ENCODE data around the gene WDR81. TPM values are rescaled to one million over a fixed set of nuclear protein-coding genes. Genes with fewer than 3 reads are reported as not detected.

The WDR81 gene
- total RNA-seq, 1 experiment from 2014 or later, result 19.4 TPM

GRCh38 chr17:1786708-1787107, 62.2 kb downstream of the WDR81 start:
- CTCF ChIA-PET, result no interaction called here
- DNase-seq (ENCODE audit: low spot score), result no peak
- peaks cover 32% of the 10 kb centered on the region for H3K36me3 ChIP-seq (ENCODE audit: insufficient read depth, low read length, poor library complexity, severe bottlenecking)
- H3K27ac ChIP-seq (ENCODE audit: low read depth, low read length, poor library complexity, severe bottlenecking), result no peak overlapping the region
- no peaks in the 10 kb centered on the region for H3K9me3 ChIP-seq (ENCODE audit: low read depth, low read length, poor library complexity, severe bottlenecking)
- POLR2A ChIA-PET (ENCODE audit: low non-redundant PET), result no interaction called here
- TF ChIP-seq CTCF (conservative IDR thresholded peaks at IDR 0.05; ENCODE audit: low read depth, low read length) (no peak), EZH2 (IDR thresholded peaks at IDR 0.05; ENCODE audit: borderline replicate concordance, low read depth, low read length, poor library complexity, severe bottlenecking) (no peak)
- H3K4me1 ChIP-seq (ENCODE audit: insufficient read depth, low read length, poor library complexity, severe bottlenecking), result peaks cover 18% of the 10 kb centered on the region
- no peak overlapping the region for H3K4me3 ChIP-seq (ENCODE audit: low read depth, low read length, poor library complexity, severe bottlenecking)
- intact Hi-C loops (cut with micrococcal nuclease; ENCODE audit: unreplicated experiment), result no loop called here
- no peaks in the 10 kb centered on the region for H3K27me3 ChIP-seq (replicated peaks; ENCODE audit: insufficient read depth, low read depth, low read length, poor library complexity)
- no TSS peak for BruUV-seq (replicated peaks)

GRCh38 chr17:1787301-1787902, 62.9 kb downstream of the WDR81 start:
- DNase-seq (ENCODE audit: low spot score), result no peak
- H3K9me3 ChIP-seq (ENCODE audit: low read depth, low read length, poor library complexity, severe bottlenecking), result no peaks in the 10 kb centered on the region
- no peaks in the 10 kb centered on the region for H3K27me3 ChIP-seq (replicated peaks; ENCODE audit: insufficient read depth, low read depth, low read length, poor library complexity)
- H3K27ac ChIP-seq (ENCODE audit: low read depth, low read length, poor library complexity, severe bottlenecking), result no peak overlapping the region
- no TSS peak for BruUV-seq (replicated peaks)
- peaks cover 28% of the 10 kb centered on the region for H3K36me3 ChIP-seq (ENCODE audit: insufficient read depth, low read length, poor library complexity, severe bottlenecking)
- H3K4me3 ChIP-seq (ENCODE audit: low read depth, low read length, poor library complexity, severe bottlenecking), result no peak overlapping the region
- CTCF ChIA-PET, result no interaction called here
- no peak for TF ChIP-seq EZH2 (IDR thresholded peaks at IDR 0.05; ENCODE audit: borderline replicate concordance, low read depth, low read length, poor library complexity, severe bottlenecking)
- no peak for TF ChIP-seq CTCF (conservative IDR thresholded peaks at IDR 0.05; ENCODE audit: low read depth, low read length)
- POLR2A ChIA-PET (ENCODE audit: low non-redundant PET), result no interaction called here
- peaks cover 23% of the 10 kb centered on the region for H3K4me1 ChIP-seq (ENCODE audit: insufficient read depth, low read length, poor library complexity, severe bottlenecking)
- intact Hi-C loops (cut with micrococcal nuclease; ENCODE audit: unreplicated experiment), result no loop called here

Other genes starting within 250 kb of the WDR81 start
- gene MYO1C, start 232.0 kb upstream of the WDR81 start, total RNA-seq (2021), result 101 and 103 TPM in 2 replicates
- gene INPP5K, start 208.1 kb upstream of the WDR81 start, total RNA-seq (2021), result 26.2 and 27.5 TPM in 2 replicates
- gene PITPNA, start 161.9 kb upstream of the WDR81 start, total RNA-seq (2021), result 75.7 and 93.1 TPM in 2 replicates
- 0.06 and 1.2 TPM in 2 replicates for gene SLC43A2, start 95.9 kb upstream of the WDR81 start, total RNA-seq (2021)
- 0.24 TPM in 1 of 2 replicates, not detected in the other for gene SCARF1, start 79.0 kb upstream of the WDR81 start, total RNA-seq (2021)
- 0.73 and 1.6 TPM in 2 replicates for gene RILP, start 74.8 kb upstream of the WDR81 start, total RNA-seq (2021)
- gene PRPF8, start 39.8 kb upstream of the WDR81 start, total RNA-seq (2021), result 439 and 450 TPM in 2 replicates
- gene TLCD2, start 14.3 kb upstream of the WDR81 start, total RNA-seq (2021), result 2.1 and 4.2 TPM in 2 replicates
- gene SERPINF2, start 18.2 kb downstream of the WDR81 start, total RNA-seq (2021), result 0.28 and 0.37 TPM in 2 replicates
- 47.8 and 91.0 TPM in 2 replicates for gene SERPINF1, start 37.4 kb downstream of the WDR81 start, total RNA-seq (2021)
- gene SMYD4, start 105.2 kb downstream of the WDR81 start, total RNA-seq (2021), result 28.1 and 31.6 TPM in 2 replicates
- 211 and 231 TPM in 2 replicates for gene RPA1, start 105.3 kb downstream of the WDR81 start, total RNA-seq (2021)